ENCODE measurements around the gene PEA15. TPM values are rescaled to one million over a fixed set of nuclear protein-coding genes. Genes with fewer than 3 reads are reported as not detected.

Gene PEA15
- total and polyA plus RNA-seq, 4 donors, result 76.0 to 261 (median 136) TPM

DNA sequence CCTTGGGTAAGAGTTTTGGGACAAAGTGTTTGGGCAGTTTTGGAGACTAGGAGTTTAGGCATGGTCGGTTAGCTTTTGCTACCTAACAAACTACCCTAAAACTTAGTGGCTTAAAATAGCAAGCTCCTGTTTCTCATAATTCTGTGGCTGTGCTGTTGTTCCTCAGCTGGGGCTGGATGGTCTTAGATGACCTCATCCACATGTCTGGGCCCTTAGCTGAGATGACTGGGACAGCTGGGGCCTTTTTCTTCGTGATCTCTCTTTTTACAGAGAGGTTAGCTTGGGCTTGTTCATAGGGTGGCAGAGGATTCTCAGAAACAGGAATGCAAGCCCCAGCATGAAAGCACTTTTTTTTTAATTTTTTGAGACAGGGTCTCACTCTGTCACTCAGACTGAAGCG, 47.2 kb upstream of the PEA15 start:
- H3K4me3 ChIP-seq, result no peak overlapping the region
- DNase-seq (no peak), ATAC-seq (ENCODE audit: insufficient read depth, low FRiP score) (no peak)
- no peaks in the 10 kb centered on the region for H3K36me3 ChIP-seq (ENCODE audit: control insufficient read depth in 4 of 4, insufficient read depth in 4 of 4, low read length in 4 of 4)
- WGBS, 2 donors, result 94% methylated on average over 3 of the region's 3 CpGs
- TF ChIP-seq, protein P1, sequence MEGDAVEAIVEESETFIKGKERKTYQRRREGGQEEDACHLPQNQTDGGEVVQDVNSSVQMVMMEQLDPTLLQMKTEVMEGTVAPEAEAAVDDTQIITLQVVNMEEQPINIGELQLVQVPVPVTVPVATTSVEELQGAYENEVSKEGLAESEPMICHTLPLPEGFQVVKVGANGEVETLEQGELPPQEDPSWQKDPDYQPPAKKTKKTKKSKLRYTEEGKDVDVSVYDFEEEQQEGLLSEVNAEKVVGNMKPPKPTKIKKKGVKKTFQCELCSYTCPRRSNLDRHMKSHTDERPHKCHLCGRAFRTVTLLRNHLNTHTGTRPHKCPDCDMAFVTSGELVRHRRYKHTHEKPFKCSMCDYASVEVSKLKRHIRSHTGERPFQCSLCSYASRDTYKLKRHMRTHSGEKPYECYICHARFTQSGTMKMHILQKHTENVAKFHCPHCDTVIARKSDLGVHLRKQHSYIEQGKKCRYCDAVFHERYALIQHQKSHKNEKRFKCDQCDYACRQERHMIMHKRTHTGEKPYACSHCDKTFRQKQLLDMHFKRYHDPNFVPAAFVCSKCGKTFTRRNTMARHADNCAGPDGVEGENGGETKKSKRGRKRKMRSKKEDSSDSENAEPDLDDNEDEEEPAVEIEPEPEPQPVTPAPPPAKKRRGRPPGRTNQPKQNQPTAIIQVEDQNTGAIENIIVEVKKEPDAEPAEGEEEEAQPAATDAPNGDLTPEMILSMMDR (IDR thresholded peaks at IDR 0.05; ENCODE audit: control extremely low read depth, extremely low read depth), result no peak
- no peak overlapping the region for H3K9ac ChIP-seq (ENCODE audit: insufficient read depth in 1 of 2, low read length in 2 of 2)
- H3K27ac ChIP-seq (ENCODE audit: low read depth in 1 of 2, low read length in 1 of 2), result no peak overlapping the region
- H3K9me3 ChIP-seq (ENCODE audit: control insufficient read depth in 4 of 4, insufficient read depth in 3 of 4, low read length in 3 of 4), result no peaks in the 10 kb centered on the region
- H3K27me3 ChIP-seq (ENCODE audit: control insufficient read depth in 3 of 3, insufficient read depth in 3 of 3, low read length in 2 of 3), result no peaks in the 10 kb centered on the region
- H3K4me1 ChIP-seq (ENCODE audit: control insufficient read depth in 5 of 5, insufficient read depth in 5 of 5, low read length in 5 of 5), result no peaks in the 10 kb centered on the region

DNA sequence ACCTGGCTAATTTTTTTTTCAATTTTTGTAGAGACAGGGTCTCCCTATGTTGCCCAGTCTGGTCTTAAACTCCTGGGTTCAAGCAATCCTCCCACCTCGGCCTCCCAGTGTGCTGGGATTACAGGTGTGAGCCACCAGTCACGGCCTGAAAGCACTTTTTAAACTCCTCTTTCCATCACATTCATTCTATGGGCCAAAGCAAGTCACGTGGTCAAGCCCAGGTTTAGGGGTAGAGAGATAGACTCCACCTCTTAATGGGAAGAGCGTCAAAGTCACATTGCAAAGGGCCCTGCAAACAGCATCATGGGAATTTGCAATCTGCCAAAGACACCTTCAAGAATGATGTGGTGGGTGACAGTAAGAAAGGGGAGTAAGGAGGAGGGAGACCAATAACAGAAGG, 46.6 kb upstream of the PEA15 start:
- Histone ChIP-seq H3K36me3 (ENCODE audit: control insufficient read depth in 4 of 4, insufficient read depth in 4 of 4, low read length in 4 of 4) (no peaks in the 10 kb centered on the region), H3K4me3 (no peak overlapping the region), H3K27ac (ENCODE audit: low read depth in 1 of 2, low read length in 1 of 2) (no peak overlapping the region), H3K9ac (ENCODE audit: insufficient read depth in 1 of 2, low read length in 2 of 2) (no peak overlapping the region), H3K9me3 (ENCODE audit: control insufficient read depth in 4 of 4, insufficient read depth in 3 of 4, low read length in 3 of 4) (no peaks in the 10 kb centered on the region), H3K27me3 (ENCODE audit: control insufficient read depth in 3 of 3, insufficient read depth in 3 of 3, low read length in 2 of 3) (no peaks in the 10 kb centered on the region), H3K4me1 (ENCODE audit: control insufficient read depth in 5 of 5, insufficient read depth in 5 of 5, low read length in 5 of 5) (no peaks in the 10 kb centered on the region)
- TF ChIP-seq, protein P1 (IDR thresholded peaks at IDR 0.05; ENCODE audit: control extremely low read depth, extremely low read depth), result no peak
- DNase-seq (no peak), ATAC-seq (ENCODE audit: insufficient read depth, low FRiP score) (no peak)
- WGBS, 2 donors, result 89 to 95% methylated on average over 4 of the region's 4 CpGs

DNA sequence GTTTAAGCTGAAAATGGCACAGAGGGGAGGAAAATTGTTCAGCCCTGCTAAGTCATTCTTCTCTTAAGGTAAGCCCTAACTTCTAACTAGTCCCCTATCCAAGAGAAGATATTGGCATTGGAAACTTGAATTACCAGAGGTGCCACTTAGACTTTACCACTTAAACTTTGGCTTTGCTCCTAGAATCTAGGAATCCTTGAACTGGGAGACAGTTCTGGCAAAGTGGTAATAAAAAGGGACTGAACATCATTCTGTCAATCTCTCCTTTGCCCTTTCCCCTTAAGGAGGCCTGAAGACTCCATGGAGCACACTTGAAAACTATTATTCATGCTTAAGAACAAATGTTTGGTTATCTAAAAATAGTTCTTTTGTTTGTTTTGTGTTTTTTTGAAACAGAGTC, 45.3 kb upstream of the PEA15 start:
- no peak overlapping the region for H3K9ac ChIP-seq (ENCODE audit: insufficient read depth in 1 of 2, low read length in 2 of 2)
- ATAC-seq (ENCODE audit: insufficient read depth, low FRiP score) (peak; percentile 80), DNase-seq (peak in 2 of 3 donors; percentile 30 to 60)
- H3K9me3 ChIP-seq (ENCODE audit: control insufficient read depth in 4 of 4, insufficient read depth in 3 of 4, low read length in 3 of 4), result no peaks in the 10 kb centered on the region
- no peaks in the 10 kb centered on the region for H3K36me3 ChIP-seq (ENCODE audit: control insufficient read depth in 4 of 4, insufficient read depth in 4 of 4, low read length in 4 of 4)
- H3K27ac ChIP-seq (ENCODE audit: low read depth in 1 of 2, low read length in 1 of 2), result no peak overlapping the region
- H3K27me3 ChIP-seq (ENCODE audit: control insufficient read depth in 3 of 3, insufficient read depth in 3 of 3, low read length in 2 of 3), result no peaks in the 10 kb centered on the region
- TF ChIP-seq, protein P1 (IDR thresholded peaks at IDR 0.05; ENCODE audit: control extremely low read depth, extremely low read depth), result no peak
- H3K4me1 ChIP-seq (ENCODE audit: control insufficient read depth in 5 of 5, insufficient read depth in 5 of 5, low read length in 5 of 5), result no peaks in the 10 kb centered on the region
- no peak overlapping the region for H3K4me3 ChIP-seq

DNA sequence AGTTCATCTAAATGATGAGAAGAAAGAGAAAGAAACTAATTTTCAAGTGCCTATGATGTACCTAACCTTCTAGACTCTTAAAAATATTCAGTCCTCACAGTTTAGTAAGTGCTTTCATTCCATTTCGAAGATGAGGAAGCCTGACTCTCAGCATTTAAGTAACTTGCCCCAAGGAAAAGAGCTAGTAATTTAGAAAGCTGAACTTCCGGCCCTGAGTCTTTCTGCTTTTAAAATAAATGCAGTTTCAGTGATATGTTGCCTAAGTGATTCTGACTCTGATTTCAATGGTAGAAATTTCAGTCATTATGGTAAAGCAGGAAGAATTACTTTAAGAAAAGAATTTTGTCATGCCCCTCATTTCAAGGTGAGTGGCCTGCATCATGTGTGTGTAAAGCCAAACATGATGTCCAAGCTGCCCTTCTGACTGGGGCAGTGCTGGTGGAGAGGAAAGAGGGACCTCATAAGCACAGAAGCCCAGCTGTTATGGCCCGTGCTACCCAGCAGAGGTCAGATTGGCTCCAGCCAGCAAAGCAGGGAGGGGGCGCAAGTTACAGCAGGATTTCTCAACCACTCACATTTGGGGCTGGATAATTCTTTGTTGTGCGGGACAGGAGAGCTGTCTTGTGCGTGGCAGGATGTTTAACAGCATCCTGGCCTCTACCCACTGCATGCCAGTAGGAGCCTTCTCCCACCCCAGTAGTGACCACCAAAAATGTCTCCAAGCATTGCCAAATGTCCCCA, 43.0 kb upstream of the PEA15 start:
- Histone ChIP-seq H3K4me1 (ENCODE audit: control insufficient read depth in 5 of 5, insufficient read depth in 5 of 5, low read length in 5 of 5) (no peaks in the 10 kb centered on the region), H3K36me3 (ENCODE audit: control insufficient read depth in 4 of 4, insufficient read depth in 4 of 4, low read length in 4 of 4) (no peaks in the 10 kb centered on the region), H3K27ac (ENCODE audit: low read depth in 1 of 2, low read length in 1 of 2) (no peak overlapping the region), H3K9ac (ENCODE audit: insufficient read depth in 1 of 2, low read length in 2 of 2) (no peak overlapping the region), H3K9me3 (ENCODE audit: control insufficient read depth in 4 of 4, insufficient read depth in 3 of 4, low read length in 3 of 4) (no peaks in the 10 kb centered on the region), H3K4me3 (no peak overlapping the region), H3K27me3 (ENCODE audit: control insufficient read depth in 3 of 3, insufficient read depth in 3 of 3, low read length in 2 of 3) (no peaks in the 10 kb centered on the region)
- ATAC-seq (ENCODE audit: insufficient read depth, low FRiP score), result no peak
- TF ChIP-seq, protein P1 (IDR thresholded peaks at IDR 0.05; ENCODE audit: control extremely low read depth, extremely low read depth), result no peak
- peak; percentile 30 to 59 (median 52) for DNase-seq
- WGBS, 2 donors, result 60 to 63% methylated on average over 6 of the region's 6 CpGs

All from lung (tissue), 12 donors.